GM12878 (cell line): ENCODE measurements around the gene TOB1. TPM values are rescaled to one million over a fixed set of nuclear protein-coding genes. Genes with fewer than 3 reads are reported as not detected.

Experiments used
- ATAC-seq: fragments of 200-7000 bp; cut with Tn5 transposase; 3 replicates; pipeline ENCODE4 v1.9.1; 2020; ENCODE audit warnings: mild to moderate bottlenecking, moderate library complexity
- BruUV-seq: library from RNA; stranded (reverse); fragments of 400-500 nt; replicated peaks from 2 replicates; lab custom pipeline; 2021; lab: Mats Ljungman, UMichigan
- CTCF ChIA-PET: fragments of 300-600 bp; sonication (Branson Sonifier 250); formaldehyde crosslinking; extraction: SDS; loops from one replicate; lab custom pipeline; 2021; ENCODE audit warnings: inconsistent platforms; lab: Yijun Ruan, JAX
- POLR2A ChIA-PET: fragments of 350-600 bp; formaldehyde crosslinking; extraction: SDS; loops from one replicate; lab custom pipeline; 2021; ENCODE audit warnings: inconsistent platforms; lab: Charles Lee
- RAD21 ChIA-PET: fragments of 300-600 bp; sonication (Branson Sonifier 250); formaldehyde crosslinking; loops from one replicate; lab custom pipeline; 2023; ENCODE audit warnings: antibody characterized with exemption; ENCODE audit not compliant: unreplicated experiment; lab: Charles Lee
- SMC1A ChIA-PET: fragments of 300-600 bp; sonication (Branson Sonifier 250); formaldehyde crosslinking; loops from one replicate; lab custom pipeline; 2023; ENCODE audit not compliant: unreplicated experiment, uncharacterized antibody; lab: Charles Lee
- DNase-seq: peaks from one replicate; pipeline ENCODE4 v3.0.0-alpha.2; 2011; ENCODE audit warnings: low read depth, low spot score
- FAIRE-seq: peaks from 3 replicates; lab custom pipeline; 2011; peaks lifted over from hg19 to GRCh38; lab: Jason Lieb, UNC
- H2AFZ ChIP-seq: 2 replicates; pipeline ENCODE4 v1.6.0; 2011; ENCODE audit warnings: low read depth, low read length, control low read depth; ENCODE audit not compliant: control insufficient read depth
- H3K27ac ChIP-seq: 2 replicates; pipeline ENCODE4 v1.5.1; 2011; ENCODE audit warnings: control low read depth; ENCODE audit not compliant: control insufficient read depth, insufficient read depth
- H3K27me3 ChIP-seq, 2 experiments: replicated peaks in 1 of 2; 2 replicates each; pipeline versions ENCODE4 v1.6.0 to v1.6.1; 2011; ENCODE audit warnings: low read length in 1 of 2; ENCODE audit not compliant: control insufficient read depth in 2 of 2, insufficient read depth in 2 of 2
- H3K36me3 ChIP-seq, 2 experiments: 2 replicates each; pipeline ENCODE4 v1.5.1; 2011; ENCODE audit warnings: low read length in 1 of 2; ENCODE audit not compliant: control insufficient read depth in 2 of 2, insufficient read depth in 2 of 2
- H3K4me1 ChIP-seq: 2 replicates; pipeline ENCODE4 v1.6.1; 2011; ENCODE audit warnings: mild to moderate bottlenecking, low read length, moderate library complexity, mixed read lengths; ENCODE audit not compliant: control insufficient read depth, insufficient read depth
- H3K4me2 ChIP-seq: 2 replicates; pipeline ENCODE4 v1.6.0; 2011; ENCODE audit warnings: control low read depth; ENCODE audit not compliant: control insufficient read depth, insufficient read depth
- H3K4me3 ChIP-seq: fragments of 200-600 bp; sonication (generic); 2 replicates; pipeline ENCODE4 v1.5.1; 2016
- H3K79me2 ChIP-seq: 2 replicates; pipeline ENCODE4 v1.6.0; 2011; ENCODE audit warnings: low read length; ENCODE audit not compliant: control insufficient read depth, insufficient read depth
- H3K9ac ChIP-seq: 2 replicates; pipeline ENCODE4 v1.8.0; 2011; ENCODE audit warnings: low read length, control low read depth, mixed read lengths; ENCODE audit not compliant: control insufficient read depth, insufficient read depth
- H3K9me3 ChIP-seq: replicated peaks from 3 replicates; pipeline ENCODE4 v1.5.1; 2011; ENCODE audit warnings: mild to moderate bottlenecking, low read length; ENCODE audit not compliant: control insufficient read depth, insufficient read depth
- H4K20me1 ChIP-seq: 2 replicates; pipeline ENCODE4 v1.6.0; 2011; ENCODE audit not compliant: control insufficient read depth, insufficient read depth
- FOS ChIP-seq: IDR thresholded peaks from 3 replicates; pipeline ENCODE4 v1.6.1; 2011; ENCODE audit warnings: borderline replicate concordance; ENCODE audit not compliant: insufficient read length; ENCODE audit errors: extremely low read depth
- FOXK2 ChIP-seq: fragments of 450-650 bp; IDR thresholded peaks from 2 replicates; pipeline ENCODE4 v1.6.1; 2017; ENCODE audit warnings: mild to moderate bottlenecking, moderate library complexity
- GATAD2B ChIP-seq: fragments of 450-650 bp; conservative IDR thresholded peaks from 2 replicates; pipeline ENCODE4 v1.6.1; 2017; ENCODE audit warnings: low read depth, mild to moderate bottlenecking, moderate library complexity
- IRF4 ChIP-seq: IDR thresholded peaks from 2 replicates; pipeline ENCODE4 v1.6.1; 2011; ENCODE audit warnings: low read depth, low read length
- KAT2A ChIP-seq: conservative IDR thresholded peaks from 2 replicates; pipeline ENCODE4 v1.6.1; 2011; ENCODE audit warnings: low read depth, low read length; ENCODE audit not compliant: control insufficient read depth
- NBN ChIP-seq: fragments of 450-650 bp; IDR thresholded peaks from 2 replicates; pipeline ENCODE4 v1.6.1; 2016
- NFIC ChIP-seq: IDR thresholded peaks from 2 replicates; pipeline ENCODE4 v1.6.1; 2012; ENCODE audit warnings: low read depth, mild to moderate bottlenecking, inconsistent platforms, low read length, moderate library complexity
- NFXL1 ChIP-seq: fragments of 450-650 bp; IDR thresholded peaks from 2 replicates; pipeline ENCODE4 v1.6.1; 2017; ENCODE audit warnings: antibody characterized with exemption, mild to moderate bottlenecking, borderline replicate concordance
- NRF1 ChIP-seq: conservative IDR thresholded peaks from 2 replicates; pipeline ENCODE4 v1.6.1; 2011; ENCODE audit warnings: mild to moderate bottlenecking, low read depth, low read length, improper control_type of control experiment
- PAX5 ChIP-seq: IDR thresholded peaks from 2 replicates; pipeline ENCODE4 v1.6.1; 2011; ENCODE audit warnings: low read depth, low read length, borderline replicate concordance
- POLR2A ChIP-seq: IDR thresholded peaks from 2 replicates; pipeline ENCODE4 v1.6.1; 2011; ENCODE audit warnings: low read depth, mild to moderate bottlenecking, low read length
- RELA ChIP-seq: fragments of 450-650 bp; IDR thresholded peaks from 2 replicates; pipeline ENCODE4 v1.8.0; 2014; ENCODE audit warnings: borderline replicate concordance; ENCODE audit not compliant: partially characterized antibody
- SP1 ChIP-seq: IDR thresholded peaks from one replicate; pipeline ENCODE4 v1.6.1; 2011; ENCODE audit warnings: low read depth, low read length
- SREBF2 ChIP-seq: IDR thresholded peaks from 2 replicates; pipeline ENCODE4 v1.6.1; 2012; ENCODE audit warnings: mild to moderate bottlenecking, low read length
- TCF12 ChIP-seq: IDR thresholded peaks from 2 replicates; pipeline ENCODE4 v1.6.1; 2011; ENCODE audit warnings: low read depth, mild to moderate bottlenecking, low read length
- ZZZ3 ChIP-seq: IDR thresholded peaks from 2 replicates; pipeline ENCODE4 v1.6.1; 2011; ENCODE audit warnings: low read depth; ENCODE audit not compliant: control insufficient read depth, insufficient read length
- WGBS: methylation state at CpG from one replicate; pipeline ENCODE4 v1.1.6; 2016; ENCODE audit warnings: low lambda C conversion rate; ENCODE audit not compliant: insufficient replicate concordance, insufficient coverage; ENCODE audit errors: missing lambda C conversion rate; 5-methylcytosine and 5-hydroxymethylcytosine counted together
- in situ Hi-C: fragments of 300-500 bp; cut with MboI; formaldehyde crosslinking; loops from 9 replicates; pipeline ENCODE4 v1.14.3; 2018; ENCODE audit warnings: mixed read lengths
- intact Hi-C: fragments of 100-400 bp; cut with micrococcal nuclease; formaldehyde crosslinking; loops from one replicate; pipeline ENCODE4 v1.14.2; 2022; ENCODE audit not compliant: unreplicated experiment
- polyA plus RNA-seq, 11 experiments: library from polyadenylated mRNA; depleted of rRNA in 4 of 11; unstranded in 6 of 11; stranded (reverse) in 5 of 11; fragments of >200 nt; fragmentation: Nextera tagmentation in 4 of 11; fragmentation: Illumina TruSeq in 1 of 11; extraction: Ambion mirVana in 4 of 11; extraction: Trizol in 1 of 11; gene quantifications; 1 replicate in 1 of 11; 2 replicates in 10 of 11; pipeline versions ENCODE4 v1.2.1 to v1.2.3, GENCODE V29; 2011 to 2016; ENCODE audit warnings: inconsistent platforms in 2 of 11, missing spikeins in 2 of 11, low read depth in 1 of 11
- total RNA-seq, 4 experiments: library from RNA; depleted of rRNA in 3 of 4; stranded (reverse); fragments of >200 nt in 3 of 4; fragmentation: Illumina TruSeq in 1 of 4; extraction: Trizol in 1 of 4; gene quantifications; 2 replicates each; pipeline versions ENCODE4 v1.2.1 to v1.2.3, GENCODE V29; 2013 to 2021
- TF ChIP-seq, protein P1 (sequence below): fragments of 450-650 bp; IDR thresholded peaks from 2 replicates; pipeline ENCODE4 v1.6.1; 2016; ENCODE audit warnings: mild to moderate bottlenecking
- TF ChIP-seq, protein P2 (sequence below), 3 experiments: IDR thresholded peaks in 2 of 3; conservative IDR thresholded peaks in 1 of 3; 2 replicates each; pipeline ENCODE4 v1.5.1; 2011; ENCODE audit warnings: low read depth in 3 of 3, low read length in 3 of 3, mild to moderate bottlenecking in 3 of 3, control low read depth in 2 of 3, moderate library complexity in 2 of 3, inconsistent platforms in 1 of 3, mixed read lengths in 1 of 3; ENCODE audit not compliant: control insufficient read depth in 2 of 3, insufficient read depth in 1 of 3; ENCODE audit errors: extremely low read depth in 1 of 3
- TF ChIP-seq, protein P3 (sequence below): IDR thresholded peaks from 2 replicates; pipeline ENCODE4 v1.6.1; 2011; ENCODE audit warnings: low read depth, low read length, improper control_type of control experiment, borderline replicate concordance

TOB1 gene
- total and polyA plus RNA-seq, 10 of the 15 experiments (the other 5 are each of a cell fraction or from before 2014, with no cell fraction given): 5.0 to 32.4 (median 13.7) TPM

DNA sequence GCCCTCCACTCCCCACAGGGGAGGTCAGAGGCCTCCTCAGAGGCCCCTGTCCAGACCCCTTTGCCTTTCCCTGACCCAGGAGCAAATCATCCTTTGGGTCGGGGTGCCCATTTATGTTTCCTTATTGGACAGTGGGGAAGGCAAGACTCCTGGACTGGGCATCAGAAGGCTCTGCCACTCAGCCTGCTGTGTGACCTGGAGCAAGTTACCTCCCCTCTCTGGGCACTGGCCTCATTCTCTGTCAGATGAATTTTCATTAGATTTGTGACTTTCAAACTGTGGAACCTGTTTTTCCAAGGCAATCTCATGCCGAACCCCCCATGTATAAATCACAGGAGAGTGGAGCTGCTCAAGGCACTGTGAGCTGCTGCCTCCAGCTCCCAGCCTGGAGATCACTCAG, 47.0 kb upstream of the TOB1 start:
- no peak overlapping the region for H3K27ac ChIP-seq
- SMC1A ChIA-PET: interaction anchor here (1.5 kb wide), 1 partner anchor 9 kb away, joined by 4 read pairs; no protein-coding TSS in a partner anchor
- no peaks in the 10 kb centered on the region for H3K36me3 ChIP-seq
- TF ChIP-seq NBN: no peak
- TF ChIP-seq, protein P1, sequence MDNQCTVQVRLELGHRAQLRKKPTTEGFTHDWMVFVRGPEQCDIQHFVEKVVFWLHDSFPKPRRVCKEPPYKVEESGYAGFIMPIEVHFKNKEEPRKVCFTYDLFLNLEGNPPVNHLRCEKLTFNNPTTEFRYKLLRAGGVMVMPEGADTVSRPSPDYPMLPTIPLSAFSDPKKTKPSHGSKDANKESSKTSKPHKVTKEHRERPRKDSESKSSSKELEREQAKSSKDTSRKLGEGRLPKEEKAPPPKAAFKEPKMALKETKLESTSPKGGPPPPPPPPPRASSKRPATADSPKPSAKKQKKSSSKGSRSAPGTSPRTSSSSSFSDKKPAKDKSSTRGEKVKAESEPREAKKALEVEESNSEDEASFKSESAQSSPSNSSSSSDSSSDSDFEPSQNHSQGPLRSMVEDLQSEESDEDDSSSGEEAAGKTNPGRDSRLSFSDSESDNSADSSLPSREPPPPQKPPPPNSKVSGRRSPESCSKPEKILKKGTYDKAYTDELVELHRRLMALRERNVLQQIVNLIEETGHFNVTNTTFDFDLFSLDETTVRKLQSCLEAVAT: no peak
- no peak for TF ChIP-seq KAT2A
- TF ChIP-seq ZZZ3: no peak
- TF ChIP-seq POLR2A: no peak
- TF ChIP-seq GATAD2B: no peak
- TF ChIP-seq SP1: no peak
- no peak for TF ChIP-seq TCF12
- TF ChIP-seq SREBF2: no peak
- no peak for TF ChIP-seq FOXK2
- TF ChIP-seq IRF4: no peak
- no peak for TF ChIP-seq RELA
- no peak for TF ChIP-seq NFXL1
- TF ChIP-seq FOS: no peak
- TF ChIP-seq, protein P2, sequence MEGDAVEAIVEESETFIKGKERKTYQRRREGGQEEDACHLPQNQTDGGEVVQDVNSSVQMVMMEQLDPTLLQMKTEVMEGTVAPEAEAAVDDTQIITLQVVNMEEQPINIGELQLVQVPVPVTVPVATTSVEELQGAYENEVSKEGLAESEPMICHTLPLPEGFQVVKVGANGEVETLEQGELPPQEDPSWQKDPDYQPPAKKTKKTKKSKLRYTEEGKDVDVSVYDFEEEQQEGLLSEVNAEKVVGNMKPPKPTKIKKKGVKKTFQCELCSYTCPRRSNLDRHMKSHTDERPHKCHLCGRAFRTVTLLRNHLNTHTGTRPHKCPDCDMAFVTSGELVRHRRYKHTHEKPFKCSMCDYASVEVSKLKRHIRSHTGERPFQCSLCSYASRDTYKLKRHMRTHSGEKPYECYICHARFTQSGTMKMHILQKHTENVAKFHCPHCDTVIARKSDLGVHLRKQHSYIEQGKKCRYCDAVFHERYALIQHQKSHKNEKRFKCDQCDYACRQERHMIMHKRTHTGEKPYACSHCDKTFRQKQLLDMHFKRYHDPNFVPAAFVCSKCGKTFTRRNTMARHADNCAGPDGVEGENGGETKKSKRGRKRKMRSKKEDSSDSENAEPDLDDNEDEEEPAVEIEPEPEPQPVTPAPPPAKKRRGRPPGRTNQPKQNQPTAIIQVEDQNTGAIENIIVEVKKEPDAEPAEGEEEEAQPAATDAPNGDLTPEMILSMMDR (IDR thresholded peaks at IDR 0.05 in 2 of 3, conservative IDR thresholded peaks at IDR 0.05 in 1 of 3; ENCODE audit: control insufficient read depth in 2 of 3, extremely low read depth in 1 of 3, insufficient read depth in 1 of 3, low read depth in 3 of 3, low read length in 3 of 3): no peak
- no peak for TF ChIP-seq NRF1
- no peak for TF ChIP-seq PAX5
- TF ChIP-seq NFIC: no peak
- TF ChIP-seq, protein P3, sequence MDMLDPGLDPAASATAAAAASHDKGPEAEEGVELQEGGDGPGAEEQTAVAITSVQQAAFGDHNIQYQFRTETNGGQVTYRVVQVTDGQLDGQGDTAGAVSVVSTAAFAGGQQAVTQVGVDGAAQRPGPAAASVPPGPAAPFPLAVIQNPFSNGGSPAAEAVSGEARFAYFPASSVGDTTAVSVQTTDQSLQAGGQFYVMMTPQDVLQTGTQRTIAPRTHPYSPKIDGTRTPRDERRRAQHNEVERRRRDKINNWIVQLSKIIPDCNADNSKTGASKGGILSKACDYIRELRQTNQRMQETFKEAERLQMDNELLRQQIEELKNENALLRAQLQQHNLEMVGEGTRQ: no peak
- FAIRE-seq (no peak), ATAC-seq (no peak), DNase-seq (no peak)
- peaks cover 11% of the 10 kb centered on the region for H3K4me1 ChIP-seq
- CTCF ChIA-PET: no interaction called here
- H2AFZ ChIP-seq: no peak overlapping the region
- no TSS peak for BruUV-seq
- H3K79me2 ChIP-seq: no peaks in the 10 kb centered on the region
- H3K27me3 ChIP-seq: no peaks in the 10 kb centered on the region; a peak in 1 of 4 replicates
- H3K4me2 ChIP-seq: no peak overlapping the region
- no peaks in the 10 kb centered on the region for H4K20me1 ChIP-seq
- H3K9me3 ChIP-seq: no peaks in the 10 kb centered on the region
- intact Hi-C loops: no loop called here
- RAD21 ChIA-PET: no interaction called here
- WGBS: 66% methylated on average over 2 of the region's 2 CpGs
- POLR2A ChIA-PET: no interaction called here
- in situ Hi-C loops: loop anchor here (5.0 kb wide), 1 partner anchor 51 kb away; no protein-coding TSS in a partner anchor
- no peak overlapping the region for H3K4me3 ChIP-seq
- H3K9ac ChIP-seq: no peak overlapping the region
